K562 (cell line): Measurements from ENCODE around the gene DYNC1H1. TPM values are rescaled to one million over a fixed set of nuclear protein-coding genes. Genes with fewer than 3 reads are reported as not detected.

Experiments used
- CHD4 ChIP-seq: fragments of 200-600 bp; sonication (generic); IDR thresholded peaks from 3 replicates; pipeline ENCODE4 v1.6.1; 2012; ENCODE audit warnings: low read depth, mild to moderate bottlenecking, mixed read lengths, low read length, inconsistent platforms; ENCODE audit not compliant: insufficient read depth, insufficient replicate concordance, poor library complexity, severe bottlenecking
- DDX20 ChIP-seq: fragments of 450-650 bp; IDR thresholded peaks from 2 replicates; pipeline ENCODE4 v1.6.1; 2016; ENCODE audit warnings: missing genetic modification characterization, low read depth, mild to moderate bottlenecking, missing compliant biosample characterization, moderate library complexity
- ETV1 ChIP-seq: fragments of 450-650 bp; conservative IDR thresholded peaks from 2 replicates; pipeline ENCODE4 v1.6.1; 2016; ENCODE audit warnings: missing genetic modification characterization, control low read depth, low read depth, missing compliant biosample characterization
- IRF9 ChIP-seq: fragments of 450-650 bp; IDR thresholded peaks from 2 replicates; pipeline ENCODE4 v1.6.1; 2016; ENCODE audit warnings: missing biosample characterization, missing genetic modification characterization
- KAT7 ChIP-seq: sonication (generic); formaldehyde crosslinking; IDR thresholded peaks from 2 replicates; pipeline ENCODE4 v1.8.0; 2022; ENCODE audit warnings: missing genetic modification reagents, mild to moderate bottlenecking, borderline replicate concordance
- KLF13 ChIP-seq: fragments of 450-650 bp; IDR thresholded peaks from 2 replicates; pipeline ENCODE4 v1.6.1; 2016; ENCODE audit warnings: missing genetic modification characterization, low read depth, mild to moderate bottlenecking, missing compliant biosample characterization, moderate library complexity, borderline replicate concordance
- POLR2G ChIP-seq: fragments of 200-400 bp; formaldehyde crosslinking; IDR thresholded peaks from 2 replicates; pipeline ENCODE4 v1.6.1; 2017; ENCODE audit warnings: low read depth, mild to moderate bottlenecking, antibody characterized with exemption, low read length, moderate library complexity
- SMAD2 ChIP-seq: fragments of 150-350 bp; IDR thresholded peaks from 2 replicates; pipeline ENCODE4 v1.6.1; 2014; ENCODE audit warnings: low read depth, mild to moderate bottlenecking, low read length
- SREBF2 ChIP-seq: sonication (generic); formaldehyde crosslinking; IDR thresholded peaks from 2 replicates; pipeline ENCODE4 v1.4.0; 2020; ENCODE audit warnings: mild to moderate bottlenecking, missing genetic modification reagents
- SRSF7 ChIP-seq: fragments of 200-400 bp; formaldehyde crosslinking; optimal IDR thresholded peaks from 2 replicates; pipeline ENCODE3; 2017; ENCODE audit warnings: mild to moderate bottlenecking, low read depth, low read length
- TFE3 ChIP-seq: fragments of 450-650 bp; formaldehyde crosslinking; IDR thresholded peaks from 2 replicates; pipeline ENCODE4 v1.4.0; 2020; ENCODE audit warnings: mild to moderate bottlenecking, mixed read lengths
- THAP12 ChIP-seq: fragments of 250-450 bp; sonication (Bioruptor Pico); IDR thresholded peaks from 2 replicates; pipeline ENCODE4 v1.9.0; 2021; ENCODE audit warnings: mild to moderate bottlenecking, inconsistent platforms
- ZNF3 ChIP-seq: fragments of 250-450 bp; sonication (Bioruptor Pico); IDR thresholded peaks from 2 replicates; pipeline ENCODE4 v1.5.0; 2021; ENCODE audit warnings: mild to moderate bottlenecking, moderate library complexity
- ZNF766 ChIP-seq: fragments of 200-800 bp; sonication (Bioruptor generic); conservative IDR thresholded peaks from 2 replicates; pipeline ENCODE4 v1.6.1; 2016; ENCODE audit warnings: missing genetic modification characterization, missing compliant biosample characterization
- polyA plus RNA-seq, 8 experiments: library from polyadenylated mRNA; depleted of rRNA in 4 of 8; stranded (reverse) in 5 of 8; unstranded in 3 of 8; fragments of >200 nt; fragmentation: Nextera tagmentation in 2 of 8; fragmentation: Illumina TruSeq in 1 of 8; extraction: Ambion mirVana in 2 of 8; extraction: Trizol in 1 of 8; gene quantifications; 2 replicates each; pipeline versions ENCODE4 v1.2.1 to v1.2.3, GENCODE V29; 2011 to 2014; ENCODE audit warnings: inconsistent platforms in 1 of 8, missing spikeins in 1 of 8
- total RNA-seq, 7 experiments: library from RNA; depleted of rRNA in 6 of 7; stranded (reverse); fragments of >200 nt in 6 of 7; fragmentation: Illumina TruSeq in 2 of 7; extraction: Trizol in 2 of 7; gene quantifications; 2 replicates each; pipeline versions ENCODE4 v1.2.1 to v1.2.3, GENCODE V29; 2011 to 2021; ENCODE audit warnings: low replicate concordance in 1 of 7
- TF ChIP-seq, protein P1 (sequence below): sonication (generic); formaldehyde crosslinking; IDR thresholded peaks from 2 replicates; pipeline ENCODE4 v1.8.0; 2022; ENCODE audit warnings: mild to moderate bottlenecking, low read depth, missing genetic modification reagents
- TF ChIP-seq, protein P2 (sequence below): fragments of 250-450 bp; sonication (Bioruptor Pico); IDR thresholded peaks from 2 replicates; pipeline ENCODE4 v1.4.0; 2020; ENCODE audit warnings: mild to moderate bottlenecking

DYNC1H1 gene
- total and polyA plus RNA-seq, 9 of the 15 experiments (the other 6 are each of a cell fraction or from before 2014, with no cell fraction given) = 31.9 to 335 (median 115) TPM

GRCh38 chr14:102088012-102088792, 123.8 kb downstream of the DYNC1H1 start (continued):
- TF ChIP-seq SMAD2 = no peak
- TF ChIP-seq SRSF7 = no peak
- TF ChIP-seq THAP12 = 0 out of 2 replicates have a peak, but pooled peaks have one; percentile 15
- TF ChIP-seq, protein P1, sequence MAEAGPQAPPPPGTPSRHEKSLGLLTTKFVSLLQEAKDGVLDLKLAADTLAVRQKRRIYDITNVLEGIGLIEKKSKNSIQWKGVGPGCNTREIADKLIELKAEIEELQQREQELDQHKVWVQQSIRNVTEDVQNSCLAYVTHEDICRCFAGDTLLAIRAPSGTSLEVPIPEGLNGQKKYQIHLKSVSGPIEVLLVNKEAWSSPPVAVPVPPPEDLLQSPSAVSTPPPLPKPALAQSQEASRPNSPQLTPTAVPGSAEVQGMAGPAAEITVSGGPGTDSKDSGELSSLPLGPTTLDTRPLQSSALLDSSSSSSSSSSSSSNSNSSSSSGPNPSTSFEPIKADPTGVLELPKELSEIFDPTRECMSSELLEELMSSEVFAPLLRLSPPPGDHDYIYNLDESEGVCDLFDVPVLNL = no peak
- TF ChIP-seq DDX20 (tag) = no peak
- peak; percentile 75 for TF ChIP-seq POLR2G
- TF ChIP-seq IRF9 = 0 out of 2 replicates have a peak, but pooled peaks have one; percentile 6
- peak; percentile 62 for TF ChIP-seq ETV1 (tag)
- TF ChIP-seq KAT7 = no peak
- TF ChIP-seq CHD4 = no peak
- TF ChIP-seq, protein P2, sequence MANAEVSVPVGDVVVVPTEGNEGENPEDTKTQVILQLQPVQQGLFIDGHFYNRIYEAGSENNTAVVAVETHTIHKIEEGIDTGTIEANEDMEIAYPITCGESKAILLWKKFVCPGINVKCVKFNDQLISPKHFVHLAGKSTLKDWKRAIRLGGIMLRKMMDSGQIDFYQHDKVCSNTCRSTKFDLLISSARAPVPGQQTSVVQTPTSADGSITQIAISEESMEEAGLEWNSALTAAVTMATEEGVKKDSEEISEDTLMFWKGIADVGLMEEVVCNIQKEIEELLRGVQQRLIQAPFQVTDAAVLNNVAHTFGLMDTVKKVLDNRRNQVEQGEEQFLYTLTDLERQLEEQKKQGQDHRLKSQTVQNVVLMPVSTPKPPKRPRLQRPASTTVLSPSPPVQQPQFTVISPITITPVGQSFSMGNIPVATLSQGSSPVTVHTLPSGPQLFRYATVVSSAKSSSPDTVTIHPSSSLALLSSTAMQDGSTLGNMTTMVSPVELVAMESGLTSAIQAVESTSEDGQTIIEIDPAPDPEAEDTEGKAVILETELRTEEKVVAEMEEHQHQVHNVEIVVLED (CRISPR knock-in tag) = no peak
- TF ChIP-seq TFE3 = no peak
- no peak for TF ChIP-seq ZNF3 (CRISPR knock-in tag)
- TF ChIP-seq KLF13 = no peak
- TF ChIP-seq SREBF2 (CRISPR knock-in tag) = no peak
- peak; percentile 45; the same call in 1 of the 2 replicates for TF ChIP-seq ZNF766 (CRISPR knock-in tag)
